HG02678 (cell line): Measurements from ENCODE around the gene OSTF1.

Source experiments
- ATAC-seq: cut with Tn5 transposase; IDR thresholded peaks from one replicate; pipeline ENCODE4 v1.9.1; 2021; ENCODE audit warnings: mild to moderate bottlenecking, moderate library complexity; ENCODE audit not compliant: unreplicated experiment

The OSTF1 gene

DNA sequence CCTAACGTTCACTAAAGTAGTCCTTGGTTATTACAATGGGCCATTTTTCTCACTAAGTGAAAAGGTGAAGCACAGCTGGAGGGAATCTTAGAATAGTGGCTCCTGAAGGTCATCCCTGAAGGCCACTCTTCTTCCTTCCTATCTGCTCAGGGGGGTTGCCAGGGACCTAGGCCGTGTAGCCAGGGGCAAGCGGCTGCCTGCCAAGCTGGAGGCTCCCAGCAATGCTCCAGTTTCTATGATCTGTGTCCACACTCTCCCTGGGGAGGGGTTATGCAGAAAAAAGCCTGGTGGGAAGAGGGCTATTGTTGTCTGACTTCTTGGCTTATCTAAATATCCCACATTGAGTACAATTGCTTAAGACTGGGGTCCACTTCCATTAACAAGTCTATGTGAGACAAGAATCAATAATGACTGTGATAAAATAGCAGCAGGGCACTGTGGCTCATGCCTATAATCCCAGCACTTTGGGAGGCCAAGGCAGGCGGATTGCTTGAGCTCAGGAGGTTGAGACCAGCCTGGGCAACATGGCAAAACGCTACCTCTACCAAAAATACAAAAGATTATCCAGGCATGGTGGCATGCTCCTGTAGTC is 4.1 kb upstream of the OSTF1 start:
- ATAC-seq = no peak

GRCh38 chr9:75085640-75086039 is 2.7 kb upstream of the OSTF1 start:
- ATAC-seq = no peak

DNA sequence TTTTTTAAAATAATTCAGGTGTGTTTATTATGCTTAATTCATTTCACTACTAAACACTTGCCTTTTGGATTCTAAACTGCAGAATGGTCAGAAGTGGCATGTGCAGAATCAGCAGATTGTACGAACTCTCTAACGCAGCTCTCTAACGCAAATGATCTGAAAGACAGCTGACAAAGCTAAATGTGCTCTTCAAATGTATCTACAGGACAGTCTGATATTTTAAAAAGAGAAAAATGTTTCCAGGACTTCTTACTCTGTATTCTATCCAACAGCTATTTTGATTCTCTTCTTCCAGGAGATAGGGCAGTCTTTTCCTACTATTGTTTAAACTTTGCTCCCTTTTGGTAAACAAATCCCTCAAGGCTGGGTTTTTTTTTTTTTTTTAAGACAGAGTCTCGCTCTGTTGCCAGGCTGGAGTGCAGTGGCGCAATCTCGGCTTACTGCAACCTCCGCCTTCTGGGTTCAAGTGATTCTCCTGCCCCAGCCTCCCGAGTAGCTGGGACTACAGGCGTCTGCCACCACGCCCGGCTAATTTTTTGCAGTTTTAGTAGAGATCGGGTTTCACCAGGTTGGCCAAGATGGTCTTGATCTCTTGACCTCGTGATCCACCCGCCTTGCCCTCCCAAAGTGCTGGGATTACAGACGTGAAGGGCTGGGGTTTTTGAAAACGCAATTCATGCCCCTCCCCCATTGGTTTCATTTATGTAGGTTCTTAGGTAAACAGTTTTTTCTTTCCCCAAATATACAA is 1.6 kb upstream of the OSTF1 start:
- ATAC-seq = no peak

GRCh38 chr9:75087289-75087823 is 958 bp upstream of the OSTF1 start:
- peak; percentile 31 for ATAC-seq

DNA sequence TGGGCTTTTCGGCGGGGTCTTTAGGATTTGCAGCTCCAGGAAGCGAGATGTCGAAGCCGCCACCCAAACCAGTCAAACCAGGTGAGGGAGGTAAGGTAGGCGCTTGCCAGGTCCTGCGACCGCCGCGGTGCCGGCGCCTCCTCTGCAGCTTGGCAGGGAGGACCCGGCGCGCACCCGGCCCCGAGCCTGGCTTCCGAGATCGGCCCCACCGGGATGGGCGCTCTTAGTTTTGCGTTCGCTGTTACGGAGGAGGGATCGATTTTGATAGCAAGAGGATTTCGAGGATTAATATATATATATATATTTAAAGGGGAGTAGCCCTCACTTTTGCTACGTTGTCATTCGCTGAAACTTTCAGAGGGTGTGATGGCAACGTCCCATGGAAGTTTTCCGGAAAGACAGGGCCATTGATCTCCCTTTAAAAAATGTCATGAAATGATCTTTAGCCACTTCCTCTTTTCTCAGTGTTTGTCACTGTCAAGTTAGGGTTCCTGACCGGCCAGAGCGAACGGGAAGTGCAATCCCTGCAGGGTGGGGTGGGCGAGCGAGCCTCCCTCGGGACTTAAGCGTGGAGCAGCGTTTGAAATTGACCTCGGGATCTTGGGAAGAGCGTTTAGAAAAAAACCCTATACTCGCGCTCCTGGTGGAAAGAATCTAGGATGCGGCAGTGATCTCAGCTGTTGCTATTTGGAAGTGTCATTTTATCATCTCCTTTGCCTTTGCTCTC is 495 bp downstream of the OSTF1 start:
- ATAC-seq = peak; percentile 26

- no peak for ATAC-seq
These were observed 1.1 kb downstream of the OSTF1 start for GRCh38 chr9:75089373-75089766.

DNA sequence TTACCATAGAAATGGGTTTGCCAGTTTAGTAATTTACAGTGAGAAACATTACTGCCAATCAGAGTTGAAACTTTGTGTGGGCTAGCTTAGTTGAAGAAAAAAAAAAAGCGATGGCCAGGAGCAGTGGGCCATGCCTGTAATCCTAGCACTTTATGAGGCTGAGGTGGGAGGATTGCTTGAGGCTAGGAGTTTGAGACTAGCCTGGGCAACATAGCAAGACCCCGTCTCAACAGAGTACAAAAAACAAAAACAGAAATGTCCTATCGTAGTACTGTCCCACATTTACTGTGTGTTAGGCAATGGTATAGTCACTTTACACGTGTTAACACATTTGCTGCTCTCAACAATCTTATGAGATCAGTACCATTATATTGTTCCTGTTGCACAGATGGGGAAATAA is 2.3 kb downstream of the OSTF1 start:
- ATAC-seq = no peak

DNA sequence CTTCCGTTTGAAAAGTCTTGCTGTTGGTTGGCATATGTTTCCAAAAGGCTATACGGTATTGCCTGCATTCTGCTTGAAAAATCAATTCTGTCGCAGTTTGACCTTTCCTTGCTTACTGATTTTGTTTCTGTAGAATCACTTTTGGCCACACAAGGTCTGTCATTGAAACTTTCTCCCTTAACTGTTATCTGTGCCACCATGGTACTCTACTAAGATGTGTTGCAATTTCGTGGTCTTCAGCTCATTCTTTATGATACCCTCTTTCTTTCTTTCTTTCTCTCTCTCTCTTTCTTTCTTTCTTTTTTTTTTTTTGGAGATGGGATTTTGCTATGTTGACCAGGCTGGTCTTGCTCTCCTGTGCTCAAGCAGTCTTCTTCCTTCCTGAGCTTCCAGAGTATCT is 4.5 kb downstream of the OSTF1 start:
- ATAC-seq = no peak

- ATAC-seq = no peak
These were observed 8.5 kb downstream of the OSTF1 start for GRCh38 chr9:75096796-75097195.

GRCh38 chr9:75101004-75101588 is 12.8 kb downstream of the OSTF1 start:
- no peak for ATAC-seq

GRCh38 chr9:75102177-75102790 is 14.0 kb downstream of the OSTF1 start:
- no peak for ATAC-seq

GRCh38 chr9:75104607-75105006 is 16.3 kb downstream of the OSTF1 start:
- no peak for ATAC-seq

- no peak for ATAC-seq
These were observed 16.8 kb downstream of the OSTF1 start for GRCh38 chr9:75105019-75105540.

- ATAC-seq = no peak
These were observed 17.5 kb downstream of the OSTF1 start for GRCh38 chr9:75105841-75106240.

GRCh38 chr9:75106857-75107256 is 18.5 kb downstream of the OSTF1 start:
- no peak for ATAC-seq

DNA sequence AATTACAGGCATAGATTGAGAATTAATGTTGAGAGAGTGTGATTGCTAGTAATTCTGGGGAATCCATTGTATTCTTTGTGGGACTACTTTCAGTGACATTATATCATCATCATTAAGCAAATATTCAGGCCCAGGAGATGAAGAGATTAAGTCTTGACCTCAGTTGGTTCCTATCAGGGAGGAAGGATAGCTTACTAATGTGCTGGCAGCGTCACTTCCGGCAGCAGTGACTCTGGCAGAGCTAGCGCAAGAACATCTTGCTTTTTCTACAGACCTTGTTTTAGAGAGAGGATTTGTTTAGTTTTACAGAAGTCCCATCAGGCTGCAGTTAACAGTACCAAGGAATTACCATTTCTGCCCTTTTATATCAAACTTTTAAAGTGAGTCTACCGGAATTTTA is 20.3 kb downstream of the OSTF1 start:
- no peak for ATAC-seq

DNA sequence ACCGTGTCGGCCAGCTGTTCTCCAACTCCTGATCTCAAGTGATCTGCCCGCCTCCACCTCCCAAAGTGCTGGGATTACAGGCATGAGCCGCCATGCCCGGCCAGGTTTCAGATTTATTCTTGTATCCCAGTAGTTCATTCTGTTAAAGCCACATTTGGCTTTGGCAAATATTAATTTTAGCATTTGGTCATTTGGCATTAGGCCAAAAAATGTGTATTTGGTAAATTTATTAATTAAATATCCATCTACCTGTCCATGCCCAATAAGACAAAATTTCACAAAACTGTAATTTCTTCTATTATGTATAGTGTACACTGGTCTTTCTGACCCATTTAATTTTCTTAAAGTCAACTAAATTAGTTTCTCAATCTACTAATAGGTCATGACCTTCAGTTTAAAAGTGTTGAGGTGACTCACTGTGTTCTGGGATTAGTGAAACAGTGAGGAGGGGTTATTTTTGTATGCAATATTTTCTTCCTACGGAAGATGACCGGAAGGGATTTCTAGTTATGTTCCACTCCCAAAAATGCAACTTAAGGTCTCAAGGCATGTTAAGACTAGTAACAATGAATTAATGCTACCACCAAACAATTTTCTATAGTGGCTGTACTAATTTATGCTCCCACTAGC is 21.0 kb downstream of the OSTF1 start:
- no peak for ATAC-seq

- no peak for ATAC-seq
These were observed 22.8 kb downstream of the OSTF1 start for GRCh38 chr9:75111019-75111622.

GRCh38 chr9:75112789-75113188 is 24.5 kb downstream of the OSTF1 start:
- no peak for ATAC-seq

GRCh38 chr9:75116306-75116705 is 28.0 kb downstream of the OSTF1 start:
- ATAC-seq = no peak
